HFFc6 (cell line): ENCODE results near the gene RASAL2. TPM values are rescaled to one million over a fixed set of nuclear protein-coding genes. Genes with fewer than 3 reads are reported as not detected.

ENCODE experiments used
- DNase-seq: peaks from one replicate; pipeline ENCODE4 v3.0.0-alpha.2; 2018
- H3K27ac Mint-ChIP-seq: 2 replicates; pipeline ENCODE4 v1.8.0; 2020; ENCODE audit warnings: mild to moderate bottlenecking, mixed read lengths
- H3K27me3 Mint-ChIP-seq: 2 replicates; pipeline ENCODE4 v1.8.0; 2021; ENCODE audit warnings: mild to moderate bottlenecking, moderate library complexity, mixed read lengths; ENCODE audit not compliant: insufficient read depth
- H3K36me3 Mint-ChIP-seq: 2 replicates; pipeline ENCODE4 v1.8.0; 2021; ENCODE audit warnings: low read depth, mixed read lengths
- H3K4me1 Mint-ChIP-seq: 2 replicates; pipeline ENCODE4 v1.8.0; 2020; ENCODE audit warnings: low read depth, mixed read lengths
- H3K4me3 Mint-ChIP-seq: 2 replicates; pipeline ENCODE4 v1.8.0; 2020; ENCODE audit warnings: mild to moderate bottlenecking, moderate library complexity, mixed read lengths
- H3K9me3 Mint-ChIP-seq: 2 replicates; pipeline ENCODE4 v1.8.0; 2020; ENCODE audit warnings: mild to moderate bottlenecking, mixed read lengths
- CTCF ChIP-seq: fragments of 200-600 bp; sonication (generic); IDR thresholded peaks from 2 replicates; pipeline ENCODE4 v1.5.0; 2021; ENCODE audit warnings: antibody characterized with exemption, mild to moderate bottlenecking
- total RNA-seq, 6 experiments: library from RNA; stranded (reverse); fragmentation: NEBNext Ultra II Directional; extraction: Animal tissue kit (Norgen Biotek cat#: 25700); gene quantifications; 2 replicates in 1 of 6; 3 replicates in 5 of 6; pipeline ENCODE4 v1.2.3, GENCODE V29; 2021

RASAL2 gene
- total RNA-seq, 6 experiments from 2014 or later: 21.2 to 30.7 (median 24.4) TPM

- TF ChIP-seq CTCF: no peak
- peaks cover 63% of the 10 kb centered on the region for H3K4me1 Mint-ChIP-seq
- no peaks in the 10 kb centered on the region; the same call in 1 of the 2 replicates for H3K27me3 Mint-ChIP-seq
- no peak overlapping the region for H3K27ac Mint-ChIP-seq
- no peaks in the 10 kb centered on the region for H3K36me3 Mint-ChIP-seq
- H3K9me3 Mint-ChIP-seq: no peaks in the 10 kb centered on the region
- no peak overlapping the region for H3K4me3 Mint-ChIP-seq
- DNase-seq: no peak
These were observed 270.9 kb downstream of the RASAL2 start for GRCh38 chr1:178364782-178365181.

- no peaks in the 10 kb centered on the region for H3K36me3 Mint-ChIP-seq
- H3K9me3 Mint-ChIP-seq: no peaks in the 10 kb centered on the region
- H3K4me3 Mint-ChIP-seq: no peak overlapping the region
- no peak overlapping the region for H3K27ac Mint-ChIP-seq
- H3K4me1 Mint-ChIP-seq: peaks cover 47% of the 10 kb centered on the region
- DNase-seq: no peak
- TF ChIP-seq CTCF: no peak
- H3K27me3 Mint-ChIP-seq: no peaks in the 10 kb centered on the region; the same call in 1 of the 2 replicates
These were observed 273.2 kb downstream of the RASAL2 start for GRCh38 chr1:178367151-178367550.

GRCh38 chr1:178368208-178368607, 274.3 kb downstream of the RASAL2 start:
- no peaks in the 10 kb centered on the region for H3K36me3 Mint-ChIP-seq
- peaks cover 36% of the 10 kb centered on the region for H3K4me1 Mint-ChIP-seq
- TF ChIP-seq CTCF: no peak
- H3K27me3 Mint-ChIP-seq: no peaks in the 10 kb centered on the region; the same call in 1 of the 2 replicates
- no peak overlapping the region for H3K27ac Mint-ChIP-seq
- DNase-seq: no peak
- no peak overlapping the region for H3K4me3 Mint-ChIP-seq
- no peaks in the 10 kb centered on the region for H3K9me3 Mint-ChIP-seq

GRCh38 chr1:178371235-178371634, 277.3 kb downstream of the RASAL2 start:
- Mint-ChIP-seq H3K4me3 (no peak overlapping the region), H3K4me1 (peaks cover 24% of the 10 kb centered on the region), H3K9me3 (no peaks in the 10 kb centered on the region), H3K27ac (no peak overlapping the region), H3K36me3 (no peaks in the 10 kb centered on the region), H3K27me3 (no peaks in the 10 kb centered on the region; the same call in 1 of the 2 replicates)
- no peak for TF ChIP-seq CTCF
- DNase-seq: peak; percentile 19

- H3K4me3 Mint-ChIP-seq: no peak overlapping the region
- H3K4me1 Mint-ChIP-seq: peaks cover 18% of the 10 kb centered on the region
- H3K9me3 Mint-ChIP-seq: no peaks in the 10 kb centered on the region
- DNase-seq: no peak
- H3K36me3 Mint-ChIP-seq: no peaks in the 10 kb centered on the region
- no peaks in the 10 kb centered on the region; the same call in 1 of the 2 replicates for H3K27me3 Mint-ChIP-seq
- TF ChIP-seq CTCF: no peak
- no peak overlapping the region for H3K27ac Mint-ChIP-seq
These were observed 278.1 kb downstream of the RASAL2 start for GRCh38 chr1:178371933-178372388.

- Mint-ChIP-seq H3K4me1 (peaks cover 5% of the 10 kb centered on the region; the same call in 1 of the 2 replicates), H3K9me3 (no peaks in the 10 kb centered on the region), H3K4me3 (peak overlapping the region; percentile 22; the same call in 1 of the 2 replicates), H3K36me3 (no peaks in the 10 kb centered on the region), H3K27me3 (no peaks in the 10 kb centered on the region), H3K27ac (no peak overlapping the region)
- no peak for TF ChIP-seq CTCF
- DNase-seq: peak; percentile 38
These were observed 280.1 kb downstream of the RASAL2 start for GRCh38 chr1:178374016-178374415.
